Measurements from ENCODE around the gene ZNF615.
"Not testable (repeated sequence)": the region's sequence is repeated elsewhere in the genome, so short reads cannot be mapped to it uniquely, and the experiment has no call there.

The ZNF615 gene

GRCh38 chr19:52007806-52008557, at the start of gene ZNF615:
ZNF615 (minus strand) TSS chr19:52008211; CDS start chr19:52003711, 4,500 bp downstream.
- no peaks in the 10 kb centered on the region for H3K27me3 Mint-ChIP-seq (ENCODE audit: low read depth)
- H3K4me1 Mint-ChIP-seq (ENCODE audit: low read depth), result peaks cover 11% of the 10 kb centered on the region
- H3K9me3 Mint-ChIP-seq, result peaks cover 63% of the 10 kb centered on the region
- peak within 1 kb of the TSS; percentile 96 for H3K4me3 Mint-ChIP-seq
- peak within 1 kb of the TSS; percentile 98 for H3K27ac Mint-ChIP-seq
- DNase-seq (ENCODE audit: low spot score), result peak; percentile 83
- peaks cover 54% of the 10 kb centered on the region for H3K36me3 Mint-ChIP-seq (ENCODE audit: low read depth)

GRCh38 chr19:52056480-52056879, 48.5 kb upstream of the ZNF615 start:
- H3K4me3 Mint-ChIP-seq; H3K4me1 Mint-ChIP-seq (ENCODE audit: low read depth); H3K27ac Mint-ChIP-seq; DNase-seq (ENCODE audit: low spot score); H3K27me3 Mint-ChIP-seq (ENCODE audit: low read depth): not testable (repeated sequence)
- Mint-ChIP-seq H3K9me3 (peaks cover 80% of the 10 kb centered on the region), H3K36me3 (ENCODE audit: low read depth) (peaks cover 39% of the 10 kb centered on the region)

- not testable (repeated sequence) for H3K4me3 Mint-ChIP-seq; H3K27me3 Mint-ChIP-seq (ENCODE audit: low read depth); DNase-seq (ENCODE audit: low spot score); H3K27ac Mint-ChIP-seq
- peaks cover 55% of the 10 kb centered on the region for H3K36me3 Mint-ChIP-seq (ENCODE audit: low read depth)
- H3K9me3 Mint-ChIP-seq, result peaks cover 83% of the 10 kb centered on the region
- H3K4me1 Mint-ChIP-seq (ENCODE audit: low read depth), result peaks cover 12% of the 10 kb centered on the region
These were observed 43.7 kb upstream of the ZNF615 start for GRCh38 chr19:52051736-52052135.

GRCh38 chr19:52048555-52049501, 40.8 kb upstream of the ZNF615 start, which contains the start of gene ZNF432:
ZNF432 (minus strand) TSS chr19:52048838; CDS start chr19:52046868, 1,970 bp downstream.
- peaks cover 63% of the 10 kb centered on the region for H3K36me3 Mint-ChIP-seq (ENCODE audit: low read depth)
- peaks cover 78% of the 10 kb centered on the region for H3K9me3 Mint-ChIP-seq

GRCh38 chr19:52039169-52039568, 31.2 kb upstream of the ZNF615 start:
- H3K36me3 Mint-ChIP-seq (ENCODE audit: low read depth), result peaks cover 92% of the 10 kb centered on the region
- no peak overlapping the region for H3K4me3 Mint-ChIP-seq
- peaks cover 69% of the 10 kb centered on the region for H3K9me3 Mint-ChIP-seq
- H3K27ac Mint-ChIP-seq, result no peak overlapping the region
- DNase-seq (ENCODE audit: low spot score), result no peak
- no peaks in the 10 kb centered on the region for H3K27me3 Mint-ChIP-seq (ENCODE audit: low read depth)
- no peaks in the 10 kb centered on the region for H3K4me1 Mint-ChIP-seq (ENCODE audit: low read depth)

More at GRCh38 chr19:52048555-52049501, 40.8 kb upstream of the ZNF615 start, which contains the start of gene ZNF432:
- peak; percentile 79 for DNase-seq (ENCODE audit: low spot score)
- peak within 1 kb of the TSS; percentile 99 for H3K27ac Mint-ChIP-seq
- H3K27me3 Mint-ChIP-seq (ENCODE audit: low read depth), result no peaks in the 10 kb centered on the region
- H3K4me1 Mint-ChIP-seq (ENCODE audit: low read depth), result peaks cover 12% of the 10 kb centered on the region
- H3K4me3 Mint-ChIP-seq, result peak within 1 kb of the TSS; percentile 96

- DNase-seq (ENCODE audit: low spot score), result no peak
- peaks cover 79% of the 10 kb centered on the region for H3K36me3 Mint-ChIP-seq (ENCODE audit: low read depth)
- H3K4me3 Mint-ChIP-seq, result no peak overlapping the region
- H3K4me1 Mint-ChIP-seq (ENCODE audit: low read depth), result no peaks in the 10 kb centered on the region
- H3K27ac Mint-ChIP-seq, result no peak overlapping the region
- H3K9me3 Mint-ChIP-seq, result peaks cover 75% of the 10 kb centered on the region
- H3K27me3 Mint-ChIP-seq (ENCODE audit: low read depth), result no peaks in the 10 kb centered on the region
These were observed 26.2 kb upstream of the ZNF615 start for GRCh38 chr19:52034051-52034728.

GRCh38 chr19:52028780-52029123, 20.7 kb upstream of the ZNF615 start:
- peaks cover 75% of the 10 kb centered on the region for H3K36me3 Mint-ChIP-seq (ENCODE audit: low read depth)
- H3K27me3 Mint-ChIP-seq (ENCODE audit: low read depth), result no peaks in the 10 kb centered on the region
- peak overlapping the region; percentile 95 for H3K27ac Mint-ChIP-seq
- peaks cover 69% of the 10 kb centered on the region for H3K9me3 Mint-ChIP-seq
- H3K4me1 Mint-ChIP-seq (ENCODE audit: low read depth), result peaks cover 17% of the 10 kb centered on the region
- no peak for DNase-seq (ENCODE audit: low spot score)
- H3K4me3 Mint-ChIP-seq, result peak overlapping the region; percentile 90

GRCh38 chr19:52028027-52028779, 20.2 kb upstream of the ZNF615 start, which contains the start of gene ZNF614:
ZNF614 (minus strand) TSS chr19:52028379; CDS start chr19:52025745, 2,634 bp downstream.
- peaks cover 69% of the 10 kb centered on the region for H3K9me3 Mint-ChIP-seq
- peaks cover 75% of the 10 kb centered on the region for H3K36me3 Mint-ChIP-seq (ENCODE audit: low read depth)
- no peaks in the 10 kb centered on the region for H3K27me3 Mint-ChIP-seq (ENCODE audit: low read depth)
- peaks cover 17% of the 10 kb centered on the region for H3K4me1 Mint-ChIP-seq (ENCODE audit: low read depth)
- H3K4me3 Mint-ChIP-seq, result peak within 1 kb of the TSS; percentile 90
- peak within 1 kb of the TSS; percentile 95 for H3K27ac Mint-ChIP-seq
- DNase-seq (ENCODE audit: low spot score), result peak; percentile 90

GRCh38 chr19:52026255-52026990, 18.4 kb upstream of the ZNF615 start:
- H3K9me3 Mint-ChIP-seq, result peaks cover 73% of the 10 kb centered on the region
- H3K27ac Mint-ChIP-seq; DNase-seq (ENCODE audit: low spot score); H3K27me3 Mint-ChIP-seq (ENCODE audit: low read depth): not testable (repeated sequence)
- H3K4me1 Mint-ChIP-seq (ENCODE audit: low read depth), result peaks cover 17% of the 10 kb centered on the region
- H3K4me3 Mint-ChIP-seq, result peak overlapping the region; percentile 90
- peaks cover 83% of the 10 kb centered on the region for H3K36me3 Mint-ChIP-seq (ENCODE audit: low read depth)

GRCh38 chr19:52024478-52024877, 16.5 kb upstream of the ZNF615 start:
- not testable (repeated sequence) for H3K4me3 Mint-ChIP-seq; H3K27me3 Mint-ChIP-seq (ENCODE audit: low read depth); H3K27ac Mint-ChIP-seq; DNase-seq (ENCODE audit: low spot score)
- Mint-ChIP-seq H3K4me1 (ENCODE audit: low read depth) (peaks cover 17% of the 10 kb centered on the region), H3K9me3 (peaks cover 75% of the 10 kb centered on the region), H3K36me3 (ENCODE audit: low read depth) (peaks cover 87% of the 10 kb centered on the region)

- Mint-ChIP-seq H3K4me3 (no peak overlapping the region), H3K36me3 (ENCODE audit: low read depth) (peaks cover 94% of the 10 kb centered on the region), H3K27ac (no peak overlapping the region), H3K4me1 (ENCODE audit: low read depth) (peaks cover 5% of the 10 kb centered on the region), H3K27me3 (ENCODE audit: low read depth) (no peaks in the 10 kb centered on the region), H3K9me3 (peaks cover 82% of the 10 kb centered on the region)
- DNase-seq (ENCODE audit: low spot score), result no peak
These were observed 14.2 kb upstream of the ZNF615 start for GRCh38 chr19:52022193-52022592.

- DNase-seq (ENCODE audit: low spot score), result no peak
- H3K4me1 Mint-ChIP-seq (ENCODE audit: low read depth), result no peaks in the 10 kb centered on the region
- no peaks in the 10 kb centered on the region for H3K27me3 Mint-ChIP-seq (ENCODE audit: low read depth)
- no peak overlapping the region for H3K4me3 Mint-ChIP-seq
- peaks cover 94% of the 10 kb centered on the region for H3K36me3 Mint-ChIP-seq (ENCODE audit: low read depth)
- peaks cover 82% of the 10 kb centered on the region for H3K9me3 Mint-ChIP-seq
- H3K27ac Mint-ChIP-seq, result no peak overlapping the region
These were observed 12.5 kb upstream of the ZNF615 start for GRCh38 chr19:52020506-52020905.
